MCF 10A (cell line): ENCODE measurements around the gene TM2D1. TPM values are rescaled to one million over a fixed set of nuclear protein-coding genes. Genes with fewer than 3 reads are reported as not detected.

Experiments used
- BruUV-seq: library from RNA; stranded (reverse); fragments of 400-500 nt; replicated peaks from 2 replicates; lab custom pipeline; 2021; lab: Mats Ljungman, UMichigan
- CTCF ChIA-PET: fragments of 300-600 bp; sonication (Branson Sonifier 250); formaldehyde crosslinking; extraction: SDS; loops from one replicate; lab custom pipeline; 2021; ENCODE audit warnings: antibody characterized with exemption, inconsistent platforms; lab: Yijun Ruan, JAX
- POLR2A ChIA-PET: fragments of 300-600, 350-650 bp; sonication (Branson Sonifier 250); formaldehyde crosslinking; extraction: SDS; loops from one replicate; lab custom pipeline; 2020; ENCODE audit warnings: antibody characterized with exemption, inconsistent platforms; lab: Yijun Ruan, JAX
- DNase-seq: peaks from one replicate; pipeline ENCODE4 v3.0.0-alpha.2; 2018; ENCODE audit not compliant: unreplicated experiment
- H3K27ac Mint-ChIP-seq: one replicate; pipeline ENCODE4 v1.8.0; 2022; ENCODE audit warnings: mild to moderate bottlenecking, low read depth, mixed read lengths; ENCODE audit not compliant: unreplicated experiment
- H3K27me3 Mint-ChIP-seq: one replicate; pipeline ENCODE4 v1.8.0; 2022; ENCODE audit warnings: mixed read lengths; ENCODE audit not compliant: insufficient read depth, unreplicated experiment
- H3K36me3 Mint-ChIP-seq: one replicate; pipeline ENCODE4 v1.8.0; 2022; ENCODE audit warnings: mild to moderate bottlenecking, moderate library complexity, mixed read lengths; ENCODE audit not compliant: insufficient read depth, unreplicated experiment
- H3K4me1 Mint-ChIP-seq: one replicate; pipeline ENCODE4 v1.8.0; 2022; ENCODE audit warnings: mixed read lengths; ENCODE audit not compliant: insufficient read depth, unreplicated experiment
- H3K4me3 Mint-ChIP-seq: one replicate; pipeline ENCODE4 v1.8.0; 2022; ENCODE audit warnings: mild to moderate bottlenecking, moderate library complexity, mixed read lengths; ENCODE audit not compliant: unreplicated experiment
- H3K9me3 Mint-ChIP-seq: one replicate; pipeline ENCODE4 v1.8.0; 2022; ENCODE audit warnings: mixed read lengths; ENCODE audit not compliant: unreplicated experiment
- CTCF ChIP-seq: fragments of 200-600 bp; IDR thresholded peaks from one replicate; pipeline ENCODE4 v1.8.0; 2022; ENCODE audit warnings: antibody characterized with exemption, mild to moderate bottlenecking; ENCODE audit not compliant: unreplicated experiment
- intact Hi-C: fragments of 100-400 bp; cut with micrococcal nuclease; formaldehyde crosslinking; loops from 2 replicates; pipeline ENCODE4 v1.14.1; 2022
- total RNA-seq: library from RNA; stranded (reverse); gene quantifications from 2 replicates; pipeline ENCODE4 v1.2.3, GENCODE V29; 2022

The TM2D1 gene
- total RNA-seq, 1 experiment from 2014 or later, result 29.4 TPM

- peaks cover 6% of the 10 kb centered on the region for H3K4me1 Mint-ChIP-seq
- BruUV-seq, result no TSS peak
- H3K36me3 Mint-ChIP-seq, result no peaks in the 10 kb centered on the region
- no peak overlapping the region for H3K4me3 Mint-ChIP-seq
- ChIA-PET CTCF (interaction anchor here (0.7 to 1.7 kb wide), 4 partner anchors 11 to 666 kb away, joined by 3 to 4 read pairs (median 3); no protein-coding TSS in a partner anchor), POLR2A (interaction anchor here (1.1 to 1.3 kb wide), 2 partner anchors 14 to 18 kb away, joined by 3 read pairs; no protein-coding TSS in a partner anchor)
- intact Hi-C loops, result no loop called here
- H3K27me3 Mint-ChIP-seq, result no peaks in the 10 kb centered on the region
- DNase-seq, result no peak
- H3K27ac Mint-ChIP-seq, result no peak overlapping the region
- TF ChIP-seq CTCF, result no peak
- no peaks in the 10 kb centered on the region for H3K9me3 Mint-ChIP-seq
Observed at GRCh38 chr1:61644303-61644702, 80.6 kb downstream of the TM2D1 start.

- intact Hi-C loops, result loop anchor here (1.0 kb wide), 1 partner anchor 12 kb away; no protein-coding TSS in a partner anchor
- Mint-ChIP-seq H3K4me1 (peaks cover 16% of the 10 kb centered on the region), H3K9me3 (no peaks in the 10 kb centered on the region), H3K27me3 (no peaks in the 10 kb centered on the region), H3K27ac (no peak overlapping the region), H3K4me3 (no peak overlapping the region), H3K36me3 (no peaks in the 10 kb centered on the region)
- ChIA-PET CTCF (interaction anchor here (0.6 to 2.7 kb wide), 3 partner anchors 19 to 663 kb away, joined by 3 to 10 read pairs (median 3); no protein-coding TSS in a partner anchor), POLR2A (no interaction called here)
- no peak for DNase-seq
- BruUV-seq, result no TSS peak
- TF ChIP-seq CTCF, result no peak
Observed at GRCh38 chr1:61642475-61643232, 82.3 kb downstream of the TM2D1 start.

GRCh38 chr1:61641578-61642336 is 83.2 kb downstream of the TM2D1 start:
- peak; percentile 36 for TF ChIP-seq CTCF
- ChIA-PET POLR2A (no interaction called here), CTCF (interaction anchor here (0.6 to 2.7 kb wide), 3 partner anchors 18 to 1671 kb away, joined by 3 to 10 read pairs (median 3); no protein-coding TSS in a partner anchor)
- intact Hi-C loops, result no loop called here
- BruUV-seq, result no TSS peak
- no peak overlapping the region for H3K4me3 Mint-ChIP-seq
- H3K27ac Mint-ChIP-seq, result no peak overlapping the region
- H3K36me3 Mint-ChIP-seq, result no peaks in the 10 kb centered on the region
- H3K9me3 Mint-ChIP-seq, result no peaks in the 10 kb centered on the region
- no peaks in the 10 kb centered on the region for H3K27me3 Mint-ChIP-seq
- H3K4me1 Mint-ChIP-seq, result peaks cover 16% of the 10 kb centered on the region
- peak; percentile 39 for DNase-seq
